Activated T-cell treated with anti-CD3 and anti-CD28 coated beads, Interleukin-2, amount 50 U/mL, for 48 hours (primary cell): ENCODE data around the gene CNGA3.

ENCODE experiments used
- DNase-seq, 2 experiments: peaks; one replicate each; pipeline ENCODE4 v3.0.0-alpha.2; 2020

The CNGA3 gene

DNA sequence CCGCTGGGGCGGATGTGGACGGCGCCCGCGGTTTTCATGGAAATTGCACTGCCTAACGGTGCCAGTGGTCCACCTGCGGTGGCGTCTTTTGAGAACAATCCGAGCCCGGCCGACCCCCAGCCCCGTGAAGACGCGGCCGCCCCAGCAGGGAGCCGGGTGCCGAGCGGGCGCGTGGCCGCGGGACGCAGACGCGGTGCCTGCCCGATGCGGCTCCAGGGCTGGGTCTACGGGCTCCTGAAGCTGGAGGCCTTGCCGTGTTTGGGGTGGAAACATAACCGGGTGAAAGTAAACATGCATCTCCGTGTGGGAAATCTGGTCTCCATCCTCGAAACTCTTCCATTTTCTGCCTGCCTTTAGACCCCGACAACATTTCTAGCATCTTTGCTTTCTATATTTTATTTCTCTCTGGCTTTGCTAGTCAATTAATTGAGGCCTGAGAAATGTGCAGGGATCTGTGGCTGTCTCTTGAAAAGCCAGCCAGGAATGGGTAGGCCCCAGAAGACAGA is 99.0 kb downstream of the CNGA3 start:
- peak in 1 of 2 experiments; percentile 33 for DNase-seq

- peak; percentile 62 to 69 for DNase-seq
Observed at GRCh38 chr2:98445683-98446581, 99.7 kb downstream of the CNGA3 start.

- DNase-seq: no peak
Observed at GRCh38 chr2:98446850-98447249, 100.6 kb downstream of the CNGA3 start.
